ENCODE data around the gene ZDHHC1.

DNA sequence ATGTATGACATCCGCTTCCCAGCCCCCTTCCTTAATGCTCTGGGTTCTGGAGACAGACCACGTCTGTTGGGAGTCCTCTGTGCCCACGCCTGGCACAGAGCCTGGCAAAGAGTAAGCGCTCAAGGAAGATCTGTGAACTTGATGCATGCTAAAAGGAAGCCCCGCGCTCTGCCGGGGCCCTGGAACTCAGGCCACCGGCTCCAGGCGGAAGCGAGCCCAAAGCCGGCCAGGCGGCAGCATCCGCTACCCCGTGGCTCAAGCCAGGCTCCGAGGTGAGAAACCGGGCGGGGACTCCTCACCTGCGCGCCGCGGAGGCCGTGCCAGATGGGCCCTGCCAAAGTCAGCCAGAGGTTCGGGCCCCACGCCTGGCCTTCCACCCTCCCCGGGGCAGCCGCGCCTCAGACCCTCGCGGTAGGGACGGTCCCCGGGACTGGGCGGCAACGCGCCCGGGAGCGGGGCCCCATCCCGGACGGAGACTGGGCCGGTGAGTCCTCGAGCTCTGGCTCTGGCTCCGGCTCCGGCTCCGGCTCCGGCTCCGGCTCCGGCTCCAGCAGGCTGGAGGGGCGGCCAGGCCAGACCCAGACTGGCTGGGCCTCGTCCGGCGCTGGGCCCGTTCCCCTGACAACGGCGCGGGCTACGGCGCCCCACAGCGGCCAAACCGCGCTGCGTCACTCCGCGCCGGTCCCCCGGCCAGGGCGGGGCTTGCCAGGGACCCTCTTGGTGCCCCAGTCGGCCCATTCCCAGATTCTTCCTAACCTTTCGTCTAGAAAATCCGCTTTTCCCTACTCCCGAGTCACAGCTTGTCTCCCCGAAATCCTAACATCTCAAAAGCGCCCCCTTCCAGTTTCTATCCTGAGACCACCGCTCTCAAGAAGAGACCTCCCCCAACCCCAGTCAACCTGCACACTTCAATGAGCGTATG, at the start of gene ZDHHC1:
- TF ChIP-seq GABPA (IDR thresholded peaks at IDR 0.05; ENCODE audit: low read depth, low read length) (no peak), GABPA (CRISPR knock-in tag; IDR thresholded peaks at IDR 0.05; ENCODE audit: low read depth) (no peak), MAFK (conservative IDR thresholded peaks at IDR 0.05 in 1 of 2, IDR thresholded peaks at IDR 0.05 in 1 of 2; ENCODE audit: low read length in 2 of 2) (no peak), NFRKB (IDR thresholded peaks at IDR 0.05) (no peak), JUND (CRISPR knock-in tag; IDR thresholded peaks at IDR 0.05) (no peak), HMG20B (CRISPR knock-in tag; conservative IDR thresholded peaks at IDR 0.05) (no peak), POLR2AphosphoS5 (IDR thresholded peaks at IDR 0.05; ENCODE audit: low read depth, low read length) (no peak)
- TF ChIP-seq, protein P1, sequence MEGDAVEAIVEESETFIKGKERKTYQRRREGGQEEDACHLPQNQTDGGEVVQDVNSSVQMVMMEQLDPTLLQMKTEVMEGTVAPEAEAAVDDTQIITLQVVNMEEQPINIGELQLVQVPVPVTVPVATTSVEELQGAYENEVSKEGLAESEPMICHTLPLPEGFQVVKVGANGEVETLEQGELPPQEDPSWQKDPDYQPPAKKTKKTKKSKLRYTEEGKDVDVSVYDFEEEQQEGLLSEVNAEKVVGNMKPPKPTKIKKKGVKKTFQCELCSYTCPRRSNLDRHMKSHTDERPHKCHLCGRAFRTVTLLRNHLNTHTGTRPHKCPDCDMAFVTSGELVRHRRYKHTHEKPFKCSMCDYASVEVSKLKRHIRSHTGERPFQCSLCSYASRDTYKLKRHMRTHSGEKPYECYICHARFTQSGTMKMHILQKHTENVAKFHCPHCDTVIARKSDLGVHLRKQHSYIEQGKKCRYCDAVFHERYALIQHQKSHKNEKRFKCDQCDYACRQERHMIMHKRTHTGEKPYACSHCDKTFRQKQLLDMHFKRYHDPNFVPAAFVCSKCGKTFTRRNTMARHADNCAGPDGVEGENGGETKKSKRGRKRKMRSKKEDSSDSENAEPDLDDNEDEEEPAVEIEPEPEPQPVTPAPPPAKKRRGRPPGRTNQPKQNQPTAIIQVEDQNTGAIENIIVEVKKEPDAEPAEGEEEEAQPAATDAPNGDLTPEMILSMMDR (CRISPR knock-in tag; IDR thresholded peaks at IDR 0.05) = peak; percentile 89

Data from HepG2 (cell line).